ENCODE measurements around the gene LY6G5B. TPM values are rescaled to one million over a fixed set of nuclear protein-coding genes. Genes with fewer than 3 reads are reported as not detected.

LY6G5B gene
- total RNA-seq, 1 donor from 2014 or later: 12.6 TPM

- intact Hi-C loops (cut with DNase I): no loop called here
- DNase-seq: no peak
- no peak overlapping the region for H3K4me3 ChIP-seq
- no peak for TF ChIP-seq CTCF (IDR thresholded peaks at IDR 0.05)
- no peak overlapping the region for H3K27ac ChIP-seq
- H3K27me3 ChIP-seq: no peaks in the 10 kb centered on the region
- H3K4me1 ChIP-seq: peaks cover 17% of the 10 kb centered on the region
- peaks cover 44% of the 10 kb centered on the region for H3K36me3 ChIP-seq
- ATAC-seq: no peak
- no peaks in the 10 kb centered on the region for H3K9me3 ChIP-seq
Measured at GRCh38 chr6:31700740-31701401, 31.1 kb downstream of the LY6G5B start.

- ATAC-seq: no peak
- Histone ChIP-seq H3K4me3 (peak overlapping the region; percentile 83), H3K9me3 (no peaks in the 10 kb centered on the region), H3K4me1 (peaks cover 17% of the 10 kb centered on the region), H3K27me3 (no peaks in the 10 kb centered on the region), H3K27ac (peak overlapping the region; percentile 97), H3K36me3 (peaks cover 34% of the 10 kb centered on the region)
- intact Hi-C loops (cut with DNase I): no loop called here
- DNase-seq: no peak
- no peak for TF ChIP-seq CTCF (IDR thresholded peaks at IDR 0.05)
Measured at GRCh38 chr6:31701666-31702404, 32.1 kb downstream of the LY6G5B start.

- peaks cover 31% of the 10 kb centered on the region for H3K36me3 ChIP-seq
- intact Hi-C loops (cut with DNase I): no loop called here
- DNase-seq (no peak), ATAC-seq (peak; percentile 1)
- peaks cover 17% of the 10 kb centered on the region for H3K4me1 ChIP-seq
- no peaks in the 10 kb centered on the region for H3K9me3 ChIP-seq
- H3K27ac ChIP-seq: peak overlapping the region; percentile 97
- no peak for TF ChIP-seq CTCF (IDR thresholded peaks at IDR 0.05)
- H3K27me3 ChIP-seq: no peaks in the 10 kb centered on the region
- H3K4me3 ChIP-seq: peak overlapping the region; percentile 83
Measured at GRCh38 chr6:31702405-31702818, 32.6 kb downstream of the LY6G5B start.

GRCh38 chr6:31702819-31703716 is 33.3 kb downstream of the LY6G5B start, which contains the start of gene ABHD16A:
ABHD16A (minus strand) TSS chr6:31703324; CDS start chr6:31703281, 43 bp downstream.
- Histone ChIP-seq H3K36me3 (peaks cover 26% of the 10 kb centered on the region), H3K4me1 (peaks cover 17% of the 10 kb centered on the region), H3K27me3 (no peaks in the 10 kb centered on the region), H3K4me3 (peak within 1 kb of the TSS; percentile 83), H3K9me3 (no peaks in the 10 kb centered on the region), H3K27ac (peak within 1 kb of the TSS; percentile 97)
- ATAC-seq (peak; percentile 98), DNase-seq (peak; percentile 100)
- intact Hi-C loops (cut with DNase I): no loop called here
- TF ChIP-seq CTCF (IDR thresholded peaks at IDR 0.05): no peak

- H3K4me3 ChIP-seq: no peak overlapping the region
- H3K27me3 ChIP-seq: no peaks in the 10 kb centered on the region
- ATAC-seq: no peak
- H3K9me3 ChIP-seq: no peaks in the 10 kb centered on the region
- no peak overlapping the region for H3K27ac ChIP-seq
- peaks cover 13% of the 10 kb centered on the region for H3K4me1 ChIP-seq
- intact Hi-C loops (cut with DNase I): no loop called here
- H3K36me3 ChIP-seq: no peaks in the 10 kb centered on the region
- no peak for DNase-seq
- no peak for TF ChIP-seq CTCF (IDR thresholded peaks at IDR 0.05)
Measured at GRCh38 chr6:31705931-31706330, 36.2 kb downstream of the LY6G5B start.

All from upper lobe of right lung (tissue), 1 donor.